Left ventricle myocardium inferior (tissue), 1 donor: Measurements from ENCODE around the gene APBB1IP. TPM values are rescaled to one million over a fixed set of nuclear protein-coding genes. Genes with fewer than 3 reads are reported as not detected.
A peak's percentile ranks its signal among the peaks of the same experiment; 100 is the strongest.

Source experiments
- DNase-seq: peaks from one replicate; pipeline ENCODE4 v3.0.0-alpha.2; 2020
- H3K27ac ChIP-seq: fragments of 200-600 bp; replicated peaks from 2 replicates; pipeline ENCODE4 v1.8.0; 2021
- H3K27me3 ChIP-seq: fragments of 200-600 bp; 2 replicates; pipeline ENCODE4 v1.8.0; 2021; ENCODE audit warnings: low read depth
- H3K36me3 ChIP-seq: fragments of 200-600 bp; 2 replicates; pipeline ENCODE4 v1.8.0; 2021
- H3K4me1 ChIP-seq: fragments of 200-600 bp; 2 replicates; pipeline ENCODE4 v1.8.0; 2021
- H3K4me3 ChIP-seq: fragments of 200-600 bp; 2 replicates; pipeline ENCODE4 v1.8.0; 2021; ENCODE audit warnings: mild to moderate bottlenecking, moderate library complexity
- H3K9me3 ChIP-seq: fragments of 200-600 bp; replicated peaks from 2 replicates; pipeline ENCODE4 v1.8.0; 2021
- intact Hi-C: fragments of 100-400 bp; cut with micrococcal nuclease; formaldehyde crosslinking; loops from one replicate; pipeline ENCODE4 v1.11.0; 2022
- total RNA-seq: library from RNA; stranded (reverse); fragmentation: NEBNext Ultra II Directional; extraction: Animal tissue kit (Norgen Biotek cat#: 25700); gene quantifications from one replicate; pipeline ENCODE4 v1.2.1, GENCODE V29; 2021
- TF ChIP-seq, protein P1 (sequence below): fragments of 200-600 bp; IDR thresholded peaks from 2 replicates; pipeline ENCODE4 v1.8.0; 2021; ENCODE audit warnings: antibody characterized with exemption, mild to moderate bottlenecking, borderline replicate concordance
- donor health status: DM: no; HTN: yes; CAD: no; lungs with severe emphysema.

Gene APBB1IP
- total RNA-seq, 1 donor from 2014 or later, result 2.6 TPM

- no peak overlapping the region for H3K27ac ChIP-seq
- no peaks in the 10 kb centered on the region for H3K36me3 ChIP-seq
- intact Hi-C loops, result no loop called here
- H3K4me3 ChIP-seq, result no peak overlapping the region
- DNase-seq, result no peak
- peaks cover 4% of the 10 kb centered on the region for H3K4me1 ChIP-seq
- no peaks in the 10 kb centered on the region for H3K9me3 ChIP-seq
- H3K27me3 ChIP-seq, result no peaks in the 10 kb centered on the region
- TF ChIP-seq, protein P1, sequence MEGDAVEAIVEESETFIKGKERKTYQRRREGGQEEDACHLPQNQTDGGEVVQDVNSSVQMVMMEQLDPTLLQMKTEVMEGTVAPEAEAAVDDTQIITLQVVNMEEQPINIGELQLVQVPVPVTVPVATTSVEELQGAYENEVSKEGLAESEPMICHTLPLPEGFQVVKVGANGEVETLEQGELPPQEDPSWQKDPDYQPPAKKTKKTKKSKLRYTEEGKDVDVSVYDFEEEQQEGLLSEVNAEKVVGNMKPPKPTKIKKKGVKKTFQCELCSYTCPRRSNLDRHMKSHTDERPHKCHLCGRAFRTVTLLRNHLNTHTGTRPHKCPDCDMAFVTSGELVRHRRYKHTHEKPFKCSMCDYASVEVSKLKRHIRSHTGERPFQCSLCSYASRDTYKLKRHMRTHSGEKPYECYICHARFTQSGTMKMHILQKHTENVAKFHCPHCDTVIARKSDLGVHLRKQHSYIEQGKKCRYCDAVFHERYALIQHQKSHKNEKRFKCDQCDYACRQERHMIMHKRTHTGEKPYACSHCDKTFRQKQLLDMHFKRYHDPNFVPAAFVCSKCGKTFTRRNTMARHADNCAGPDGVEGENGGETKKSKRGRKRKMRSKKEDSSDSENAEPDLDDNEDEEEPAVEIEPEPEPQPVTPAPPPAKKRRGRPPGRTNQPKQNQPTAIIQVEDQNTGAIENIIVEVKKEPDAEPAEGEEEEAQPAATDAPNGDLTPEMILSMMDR, result no peak
Observed at GRCh38 chr10:26479766-26480492, 41.8 kb downstream of the APBB1IP start.

DNA sequence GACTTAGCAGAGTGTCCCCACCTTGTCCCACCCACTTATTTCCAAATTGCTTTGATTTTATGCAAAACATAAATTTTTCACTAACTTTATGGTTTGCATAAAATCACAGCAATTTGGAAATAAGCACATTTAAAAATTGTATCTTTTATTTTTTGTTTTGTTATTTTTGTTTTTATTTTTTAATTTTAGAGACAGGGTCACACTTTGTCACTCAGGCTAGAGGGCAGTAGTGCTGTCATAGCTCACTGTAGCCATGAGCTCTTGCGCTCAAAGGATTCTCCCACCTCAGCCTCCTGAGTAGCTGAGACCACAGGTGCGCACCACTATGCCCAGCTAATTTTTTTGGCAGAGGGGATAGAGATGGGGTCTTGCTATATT lies 43.2 kb downstream of the APBB1IP start:
- H3K36me3 ChIP-seq, result no peaks in the 10 kb centered on the region
- no peak for DNase-seq
- no peaks in the 10 kb centered on the region for H3K27me3 ChIP-seq
- TF ChIP-seq, protein P1, result no peak
- H3K4me1 ChIP-seq, result peaks cover 17% of the 10 kb centered on the region
- intact Hi-C loops, result no loop called here
- H3K4me3 ChIP-seq, result no peak overlapping the region
- H3K9me3 ChIP-seq, result no peaks in the 10 kb centered on the region
- H3K27ac ChIP-seq, result no peak overlapping the region

- intact Hi-C loops, result no loop called here
Observed at GRCh38 chr10:26481914-26482550, 43.9 kb downstream of the APBB1IP start.

GRCh38 chr10:26483554-26483953 lies 45.4 kb downstream of the APBB1IP start:
- intact Hi-C loops, result no loop called here
- H3K4me1 ChIP-seq, result peaks cover 31% of the 10 kb centered on the region
- no peak overlapping the region for H3K27ac ChIP-seq
- no peaks in the 10 kb centered on the region for H3K9me3 ChIP-seq
- H3K27me3 ChIP-seq, result no peaks in the 10 kb centered on the region
- no peak overlapping the region for H3K4me3 ChIP-seq
- TF ChIP-seq, protein P1, result no peak
- H3K36me3 ChIP-seq, result no peaks in the 10 kb centered on the region
- DNase-seq, result no peak

More at GRCh38 chr10:26481914-26482550, 43.9 kb downstream of the APBB1IP start:
- H3K4me3 ChIP-seq, result no peak overlapping the region
- DNase-seq, result no peak
- no peaks in the 10 kb centered on the region for H3K36me3 ChIP-seq
- no peaks in the 10 kb centered on the region for H3K27me3 ChIP-seq
- H3K9me3 ChIP-seq, result no peaks in the 10 kb centered on the region
- H3K27ac ChIP-seq, result no peak overlapping the region
- peaks cover 24% of the 10 kb centered on the region for H3K4me1 ChIP-seq
- TF ChIP-seq, protein P1, result no peak

DNA sequence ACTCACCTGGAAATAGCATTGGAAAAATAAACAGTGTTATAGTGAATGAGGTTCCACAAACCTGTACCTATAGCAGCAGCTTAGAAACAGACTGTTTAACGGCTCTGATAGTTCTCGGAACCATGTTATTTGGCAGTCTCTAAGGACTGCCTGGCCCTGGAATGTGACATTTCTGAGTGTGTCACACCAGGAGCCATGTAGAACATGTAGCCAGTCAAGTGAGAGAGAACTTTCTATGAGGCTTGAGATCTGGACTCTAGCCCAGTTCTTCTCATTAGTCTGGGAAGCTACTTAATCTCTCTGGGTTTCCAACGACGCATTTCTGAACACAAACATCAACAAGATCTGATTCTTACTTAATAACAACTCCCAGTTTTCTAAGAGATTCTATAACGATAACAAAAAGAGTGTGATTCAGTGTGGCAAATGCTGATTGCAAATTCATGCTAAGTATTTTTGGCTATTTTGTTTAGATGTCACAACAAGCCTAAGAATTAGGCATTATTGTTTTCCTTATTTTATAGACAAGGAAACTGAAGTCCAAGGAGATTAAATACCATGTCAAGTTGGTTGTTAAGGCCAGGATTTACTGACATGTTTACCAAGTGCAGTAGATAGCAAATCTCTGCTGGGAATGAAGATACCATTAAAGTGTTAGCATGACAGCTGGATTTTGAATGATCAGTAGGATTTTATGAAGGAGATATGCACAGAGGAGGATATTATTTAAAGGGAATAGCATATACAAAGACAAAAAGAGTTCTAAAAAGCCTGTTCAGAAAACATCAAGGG lies 47.2 kb downstream of the APBB1IP start:
- intact Hi-C loops, result no loop called here
- no peak for DNase-seq
- TF ChIP-seq, protein P1, result no peak
- peak overlapping the region; percentile 66 for H3K27ac ChIP-seq
- H3K36me3 ChIP-seq, result no peaks in the 10 kb centered on the region
- H3K4me1 ChIP-seq, result peaks cover 31% of the 10 kb centered on the region
- H3K4me3 ChIP-seq, result no peak overlapping the region
- no peaks in the 10 kb centered on the region for H3K9me3 ChIP-seq
- no peaks in the 10 kb centered on the region for H3K27me3 ChIP-seq
